Activated effector memory CD4-positive, alpha-beta T cell treated with Interleukin-2 at 50 U/mL for 16 hours (primary cell): ENCODE results near the gene DCANP1.

Experiments used
- DNase-seq: peaks from one replicate; pipeline ENCODE4 v3.0.0-alpha.2; 2020

Gene DCANP1

DNA sequence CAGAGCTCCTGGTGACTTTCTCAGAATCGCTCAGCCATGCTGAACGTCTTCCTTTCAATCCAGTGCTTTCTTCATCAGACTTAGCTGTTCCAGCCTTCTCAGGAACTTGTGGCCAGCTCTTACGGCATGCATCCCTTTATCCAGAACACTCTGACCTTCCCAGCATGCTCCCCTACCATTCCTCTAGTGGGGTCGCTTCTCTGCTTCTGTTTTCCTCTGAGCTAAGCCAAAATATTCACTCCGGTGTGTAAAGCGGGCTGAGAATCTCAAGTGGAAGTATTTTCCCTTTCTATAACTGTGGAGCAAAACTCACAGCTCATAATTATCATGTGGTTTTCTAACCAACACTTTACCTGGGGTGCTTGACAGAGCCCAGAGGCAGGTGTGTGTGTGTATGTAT, 6.2 kb downstream of the DCANP1 start:
- DNase-seq: no peak

- no peak for DNase-seq
Measured at GRCh38 chr5:135439231-135440205, 7.6 kb downstream of the DCANP1 start.

- no peak for DNase-seq
Measured at GRCh38 chr5:135438636-135439221, 8.4 kb downstream of the DCANP1 start.

DNA sequence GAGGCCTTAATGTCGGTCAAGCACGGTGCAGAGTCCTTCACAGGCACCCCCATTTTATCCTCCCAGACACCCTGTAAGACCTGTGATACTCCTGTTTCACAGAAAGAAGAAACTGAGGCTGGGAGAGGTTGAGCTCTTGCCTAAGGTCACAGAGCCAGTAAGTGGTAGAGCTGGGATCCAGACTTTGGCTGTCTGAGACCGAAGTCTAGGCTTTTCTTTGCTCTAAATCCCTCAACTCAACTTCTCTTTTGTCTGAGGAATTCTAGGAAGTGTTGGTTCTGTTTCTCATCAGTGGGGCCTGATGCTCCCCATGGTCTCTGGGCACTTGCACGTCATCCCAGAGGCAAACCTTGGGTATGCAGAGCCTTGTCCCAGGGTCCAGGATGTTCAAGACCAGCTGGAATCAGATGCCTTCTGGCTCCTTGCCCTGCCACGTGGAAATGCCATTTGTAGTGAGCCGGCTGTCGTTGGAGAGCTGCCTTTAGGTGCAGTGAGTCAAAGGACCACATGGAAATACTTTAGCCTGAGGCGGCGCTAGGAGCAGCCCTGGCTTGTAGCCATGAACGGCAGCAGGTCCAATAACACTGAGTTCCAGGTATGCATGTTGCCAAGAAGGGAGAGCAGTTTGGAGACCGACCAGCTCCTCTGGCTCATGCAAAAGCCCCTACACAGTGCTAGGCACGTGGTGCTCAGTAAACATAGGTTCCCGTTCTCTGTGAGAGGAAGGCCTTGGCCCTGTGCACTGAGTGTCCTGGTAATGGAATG, 9.2 kb downstream of the DCANP1 start:
- DNase-seq: no peak

DNA sequence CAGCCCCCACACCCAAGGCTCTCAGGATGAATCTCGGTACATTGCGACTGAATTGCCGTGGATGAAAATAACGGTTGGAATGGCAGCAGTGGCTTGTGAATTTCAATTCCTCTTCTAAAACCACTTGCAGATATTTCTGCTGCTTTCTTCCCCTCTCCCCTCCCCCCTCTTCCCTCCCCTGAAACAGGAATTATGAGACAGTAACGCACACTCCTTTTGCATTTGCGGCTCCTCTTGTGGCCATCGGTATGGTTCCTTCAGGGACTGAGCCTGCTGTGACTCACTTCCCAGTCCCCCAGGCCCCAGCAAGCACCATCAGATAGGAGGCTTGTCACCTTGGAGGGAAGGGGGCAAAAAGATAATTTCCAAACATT, 9.7 kb downstream of the DCANP1 start:
- no peak for DNase-seq

GRCh38 chr5:135436951-135437418, 10.2 kb downstream of the DCANP1 start:
- DNase-seq: no peak

GRCh38 chr5:135435467-135436330, 11.4 kb downstream of the DCANP1 start:
- DNase-seq: no peak

GRCh38 chr5:135434591-135435466, 12.3 kb downstream of the DCANP1 start:
- DNase-seq: no peak

- no peak for DNase-seq
Measured at GRCh38 chr5:135433681-135434426, 13.3 kb downstream of the DCANP1 start.

- DNase-seq: no peak
Measured at GRCh38 chr5:135432113-135432512, 15.0 kb downstream of the DCANP1 start.

GRCh38 chr5:135430135-135430437, 17.1 kb downstream of the DCANP1 start:
- DNase-seq: no peak

- no peak for DNase-seq
Measured at GRCh38 chr5:135429301-135430134, 17.6 kb downstream of the DCANP1 start.

DNA sequence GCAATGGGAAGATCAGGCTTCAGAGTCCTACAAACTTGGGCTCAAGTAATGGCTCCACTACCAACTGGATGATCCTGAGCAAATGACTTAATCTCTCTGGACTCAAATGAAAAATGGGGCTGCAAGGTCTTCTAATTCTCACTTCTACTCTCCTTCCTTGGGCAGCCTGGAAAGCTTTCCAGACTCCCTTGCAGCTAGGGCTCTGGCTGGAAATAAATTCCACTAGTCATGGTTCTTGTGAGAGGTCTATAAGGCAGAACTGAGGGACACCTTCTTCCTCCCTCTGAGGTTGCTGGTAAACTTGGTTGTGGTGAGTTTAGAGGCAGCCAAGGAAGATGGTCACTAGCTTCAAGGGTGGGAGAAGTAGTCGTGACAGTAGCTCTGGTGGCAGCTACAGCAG, 18.6 kb downstream of the DCANP1 start:
- DNase-seq: no peak

DNA sequence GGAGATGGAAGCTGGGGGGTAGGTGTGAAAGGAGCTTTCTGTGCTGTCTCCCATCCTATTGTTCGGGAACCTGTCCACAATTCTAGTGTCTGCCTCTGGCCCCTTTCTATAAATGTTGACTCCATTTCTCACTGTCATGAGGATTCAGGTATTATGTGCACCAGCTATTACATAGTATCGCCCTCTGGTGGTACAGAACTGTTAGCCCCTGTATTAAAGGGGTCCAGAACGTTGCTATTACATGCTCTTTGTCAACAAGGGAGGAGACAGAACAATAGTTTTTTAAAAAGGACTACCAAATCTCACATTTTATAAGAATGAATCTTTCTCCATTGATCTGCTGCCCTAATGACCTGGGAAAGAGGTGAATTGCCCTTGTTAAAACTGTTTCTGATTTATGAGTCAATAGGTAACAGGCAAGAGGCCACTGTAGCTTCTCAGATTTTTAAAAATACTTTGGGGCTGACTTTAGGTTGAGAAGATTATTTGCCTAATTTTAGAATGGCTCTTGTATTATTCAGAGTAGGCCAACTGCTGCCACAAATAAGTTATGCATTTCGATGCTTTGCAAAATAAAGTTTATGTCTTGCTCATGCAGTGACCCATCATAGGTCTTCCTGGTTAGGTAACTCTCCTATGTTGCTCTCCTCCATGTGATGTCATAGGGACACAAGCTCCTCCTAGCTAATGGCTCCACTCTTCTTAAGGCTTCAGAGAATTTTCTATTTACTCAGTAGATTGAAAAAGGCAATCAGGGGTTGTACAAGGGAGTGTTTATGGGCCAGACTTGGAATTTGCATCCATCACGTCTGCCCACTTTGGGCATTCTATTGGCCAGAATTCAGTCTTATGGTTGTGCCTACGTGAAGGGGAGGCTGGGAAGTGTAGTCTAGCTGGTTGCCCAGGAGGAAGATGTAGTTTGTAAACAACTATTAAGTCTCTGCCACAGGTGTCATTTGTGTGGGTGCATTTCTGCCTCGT, 20.8 kb downstream of the DCANP1 start:
- DNase-seq: no peak

- DNase-seq: no peak
Measured at GRCh38 chr5:135425641-135426040, 21.5 kb downstream of the DCANP1 start.

GRCh38 chr5:135423846-135424168, 23.3 kb downstream of the DCANP1 start:
- DNase-seq: no peak

DNA sequence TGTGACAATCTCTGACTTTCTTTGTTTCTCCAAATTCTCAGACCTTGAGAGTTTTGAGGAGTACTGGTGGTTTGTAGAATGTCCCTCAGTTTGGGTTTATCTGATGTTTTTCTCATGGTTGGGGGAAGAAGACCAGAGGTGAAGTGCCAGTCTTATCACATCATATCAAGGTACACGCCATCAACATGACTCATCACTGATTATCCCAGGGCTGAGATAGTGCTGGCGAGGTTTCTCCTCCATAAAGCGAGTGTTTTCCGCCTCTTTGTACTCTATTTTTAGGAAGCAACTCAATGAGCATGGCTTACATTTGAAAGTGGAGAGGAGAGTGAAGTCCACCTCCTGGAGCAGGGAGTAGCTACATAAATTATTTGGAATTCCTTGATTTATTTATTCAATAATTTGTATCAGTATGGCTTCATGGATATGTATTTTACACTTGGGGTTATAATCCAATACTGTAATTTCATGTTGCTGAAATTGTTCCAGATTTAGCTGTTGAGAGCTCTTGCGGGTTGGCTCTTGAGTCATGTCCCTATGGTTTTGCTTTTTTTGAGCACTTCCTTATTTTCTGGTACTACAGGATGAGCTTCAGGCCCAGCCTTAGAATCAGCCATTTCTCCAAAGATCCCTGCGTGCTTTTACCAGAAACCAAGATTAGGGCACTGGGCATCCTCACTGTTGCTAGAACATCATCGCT, 23.9 kb downstream of the DCANP1 start:
- no peak for DNase-seq

- DNase-seq: no peak
Measured at GRCh38 chr5:135422419-135422818, 24.7 kb downstream of the DCANP1 start.
